Fibroblast of upper back skin (primary cell): ENCODE data around the gene KCNJ16.
A peak's percentile ranks its signal among the peaks of the same experiment; 100 is the strongest.

Source experiments
- DNase-seq: peaks from one replicate; pipeline ENCODE4 v3.0.0-alpha.2; 2013

KCNJ16 gene

DNA sequence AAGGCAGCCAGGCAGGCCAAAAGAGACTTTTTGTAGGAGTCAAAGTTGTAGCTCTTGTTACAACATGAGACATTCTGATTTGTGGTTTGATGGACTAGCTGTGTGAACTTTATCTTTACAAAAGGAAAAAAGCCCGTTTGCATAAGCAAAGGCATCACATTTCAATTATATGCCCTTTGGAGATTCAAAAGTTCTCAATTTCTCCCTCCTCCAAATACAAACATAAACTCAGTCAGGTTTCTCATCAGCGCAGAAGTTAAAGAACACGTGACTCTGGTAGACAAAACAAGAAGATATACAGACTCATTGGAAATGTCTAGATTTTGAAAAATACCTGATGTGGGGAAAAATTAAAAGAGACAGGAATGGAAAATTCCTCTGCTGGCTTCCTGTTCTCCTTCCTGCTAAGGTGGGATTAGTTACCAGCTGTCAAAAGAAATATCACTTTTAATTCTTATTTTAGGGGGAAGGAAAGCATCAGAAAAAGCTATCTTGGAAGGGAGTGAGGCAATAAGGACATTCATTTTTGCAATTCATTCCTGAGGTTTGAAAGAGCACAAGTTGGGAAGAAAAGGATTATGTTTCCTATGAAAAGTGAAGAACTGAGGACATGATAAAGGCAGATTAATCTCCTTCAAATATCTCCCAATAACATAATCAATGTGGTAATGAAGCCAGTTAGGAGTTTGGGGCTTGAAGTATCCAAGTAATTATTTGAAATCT lies 4.6 kb upstream of the KCNJ16 start:
- DNase-seq, result no peak

GRCh38 chr17:70071127-70071526 lies 3.9 kb upstream of the KCNJ16 start:
- peak; percentile 22 for DNase-seq

DNA sequence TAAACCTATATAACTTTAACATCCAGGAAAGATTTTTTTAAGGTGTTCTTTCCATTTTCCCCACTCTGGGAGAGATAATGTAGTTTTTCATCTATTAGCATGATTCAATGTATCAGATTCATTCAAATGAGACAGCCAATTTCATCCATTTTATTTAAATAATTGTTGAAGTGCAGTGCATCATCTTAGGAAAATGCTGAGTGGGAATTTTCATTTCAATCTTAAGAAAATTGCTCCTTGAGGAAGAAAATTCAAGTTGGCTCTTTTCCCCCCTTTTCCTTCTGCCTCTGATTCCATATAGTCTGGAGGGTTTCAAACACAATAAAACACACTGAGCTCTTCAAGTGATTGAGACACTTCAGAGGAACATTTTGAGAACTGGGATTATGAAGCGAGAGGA lies 3.4 kb upstream of the KCNJ16 start:
- DNase-seq, result no peak

- DNase-seq, result no peak
These were observed 2.3 kb upstream of the KCNJ16 start for GRCh38 chr17:70072546-70073309.

GRCh38 chr17:70073310-70073709 lies 1.7 kb upstream of the KCNJ16 start:
- no peak for DNase-seq

DNA sequence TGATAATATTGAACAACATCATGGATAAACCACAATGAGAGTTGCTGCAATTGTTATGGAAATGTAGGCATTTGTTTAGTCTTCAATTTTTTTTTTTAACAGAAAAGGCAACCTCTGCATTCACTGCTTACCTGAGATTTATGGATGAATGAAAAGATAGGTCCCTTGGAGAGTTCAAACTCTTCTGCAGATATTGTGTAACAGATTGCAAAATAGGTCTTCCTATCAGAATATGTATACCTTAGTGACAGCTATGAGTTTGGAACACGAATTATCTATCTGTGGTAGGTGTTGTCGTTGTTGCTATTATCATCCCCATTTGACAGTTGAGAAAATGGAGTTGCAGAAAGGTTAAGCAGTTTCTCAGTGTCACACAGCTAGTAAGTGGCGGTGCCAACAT lies 1.2 kb upstream of the KCNJ16 start:
- DNase-seq, result no peak

DNA sequence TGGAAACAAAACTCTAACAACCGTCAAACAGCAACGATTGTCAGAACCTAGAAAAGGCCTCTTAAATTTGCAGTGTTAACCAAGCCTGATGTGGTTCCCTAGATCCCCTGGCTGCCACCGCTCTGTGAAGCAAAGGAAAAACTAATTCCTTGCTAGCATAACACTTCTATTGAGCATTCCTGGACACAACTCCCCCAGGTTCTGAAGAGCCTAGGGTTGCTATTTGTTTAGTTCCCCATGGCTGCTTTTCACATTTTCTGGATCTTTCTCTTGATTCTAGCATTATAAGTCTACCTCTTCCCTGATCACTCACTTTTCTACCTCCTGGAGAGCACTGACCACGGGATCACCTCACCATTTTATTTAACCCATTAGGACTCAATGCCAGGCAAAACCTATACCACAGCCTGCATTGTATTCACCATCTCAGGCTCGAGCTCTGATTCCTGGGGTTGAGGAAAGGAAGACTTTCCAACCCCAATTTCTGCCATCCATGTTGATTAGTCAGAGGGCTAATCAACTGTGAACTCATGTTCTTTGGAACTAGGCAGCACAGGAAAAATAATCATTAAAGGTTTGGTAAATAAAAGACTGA lies 692 bp upstream of the KCNJ16 start:
- no peak for DNase-seq

- peak; percentile 47 for DNase-seq
These were observed 1.2 kb downstream of the KCNJ16 start for GRCh38 chr17:70076189-70076588.

DNA sequence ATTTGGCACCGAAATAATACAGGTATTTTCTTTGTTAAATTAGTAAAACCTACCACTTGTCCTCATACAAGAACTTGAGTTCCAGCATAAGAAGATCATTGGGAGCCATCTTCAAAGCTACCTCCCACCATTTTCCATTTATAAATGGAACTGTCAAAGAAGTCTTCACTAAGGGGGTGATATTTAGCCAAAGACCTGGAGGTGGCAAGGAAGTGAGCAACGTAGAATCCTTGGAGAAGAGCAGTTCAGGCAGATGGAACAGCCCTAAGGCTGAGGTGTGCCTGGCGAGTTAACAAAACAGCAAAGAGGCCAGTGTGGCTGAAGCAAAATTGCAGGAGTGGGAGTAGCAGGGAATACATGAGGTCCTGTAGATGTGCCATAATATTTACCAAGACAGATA lies 1.8 kb downstream of the KCNJ16 start:
- no peak for DNase-seq

GRCh38 chr17:70078549-70078948 lies 3.5 kb downstream of the KCNJ16 start:
- no peak for DNase-seq

- no peak for DNase-seq
These were observed 4.0 kb downstream of the KCNJ16 start for GRCh38 chr17:70078994-70079531.

DNA sequence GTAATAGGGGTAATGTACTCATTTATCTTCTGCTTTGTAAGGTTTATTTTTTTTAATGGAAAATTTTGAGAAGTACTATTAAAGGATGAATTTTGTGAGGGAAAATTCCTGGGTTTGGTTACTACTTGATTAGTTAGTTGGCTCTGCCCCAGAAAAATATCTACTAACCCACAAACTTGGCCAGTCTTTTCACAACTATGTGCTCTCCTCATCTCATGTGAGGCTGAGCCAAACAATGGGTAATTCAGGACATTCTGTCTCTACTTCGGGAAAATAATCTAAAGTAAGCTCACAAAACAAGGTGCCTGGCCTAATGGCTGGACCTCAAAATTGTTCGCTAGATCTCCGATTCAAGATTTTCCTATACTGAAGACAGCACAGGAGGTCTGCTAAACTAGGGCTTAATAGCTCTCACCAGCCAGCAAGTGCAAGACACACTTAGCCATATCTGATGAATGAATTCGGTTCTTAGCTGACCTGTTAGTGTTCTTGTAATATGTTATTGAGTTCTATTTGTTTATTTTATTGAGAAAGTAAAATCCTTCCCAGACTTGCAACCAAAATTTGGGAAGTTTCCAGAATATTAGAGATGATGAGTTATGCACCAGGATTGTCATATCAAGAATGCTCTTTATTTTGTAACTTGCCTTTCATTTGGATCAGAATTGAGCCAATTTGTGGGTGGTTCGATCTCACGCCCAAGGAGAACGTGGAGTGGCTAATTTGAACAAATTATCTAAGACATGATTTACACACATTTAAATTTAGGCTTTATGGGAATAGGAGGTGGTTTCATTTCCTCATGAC lies 5.7 kb downstream of the KCNJ16 start:
- peak; percentile 69 for DNase-seq

- no peak for DNase-seq
These were observed 6.9 kb downstream of the KCNJ16 start for GRCh38 chr17:70081885-70082284.

- no peak for DNase-seq
These were observed 9.5 kb downstream of the KCNJ16 start for GRCh38 chr17:70084476-70084875.

- DNase-seq, result no peak
These were observed 11.5 kb downstream of the KCNJ16 start for GRCh38 chr17:70086516-70086915.

- DNase-seq, result no peak
These were observed 14.6 kb downstream of the KCNJ16 start for GRCh38 chr17:70089513-70090148.

DNA sequence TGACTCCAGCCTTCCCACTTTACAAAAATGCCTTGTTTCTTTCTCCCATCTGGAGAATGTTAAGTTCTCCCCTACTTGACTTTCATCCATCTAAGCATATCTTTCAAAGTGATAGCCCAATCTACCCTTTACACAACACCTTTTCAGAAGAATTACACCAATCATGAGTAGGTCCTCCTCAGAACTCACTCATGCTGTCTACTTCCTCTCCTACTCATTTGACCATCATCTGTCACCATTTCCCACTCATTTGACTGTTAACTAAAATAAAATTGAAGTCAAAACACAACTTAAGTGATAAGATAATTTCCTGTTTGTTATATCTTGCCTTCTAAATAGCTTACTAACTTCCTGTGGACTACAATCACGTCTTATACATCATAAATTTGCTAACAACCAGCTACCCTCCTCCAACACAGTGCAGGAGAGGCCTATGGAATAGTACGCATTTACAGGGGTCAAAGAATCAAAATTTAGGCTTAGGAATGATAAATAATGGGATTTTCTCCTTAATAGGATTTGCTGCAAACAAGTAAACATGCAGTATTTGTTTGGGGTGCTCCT lies 16.1 kb downstream of the KCNJ16 start:
- DNase-seq, result no peak

DNA sequence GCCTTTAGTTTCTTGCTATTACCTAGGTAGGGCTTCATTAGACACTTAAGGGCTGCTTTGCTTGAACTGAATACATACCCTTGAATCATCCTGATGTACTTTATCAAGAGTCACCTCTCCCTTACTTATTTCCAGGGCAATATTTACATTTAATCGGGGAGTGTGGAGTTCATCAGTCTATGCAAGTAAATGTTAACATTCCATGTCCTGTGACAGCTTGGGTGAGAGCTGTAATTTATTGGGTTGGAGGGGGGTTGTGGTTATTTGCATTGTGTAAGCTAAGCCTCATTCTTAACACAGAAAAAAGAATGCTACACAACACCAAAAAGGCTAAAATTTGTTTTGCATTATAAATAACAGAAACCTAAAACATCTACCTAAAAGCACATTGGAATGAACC lies 16.7 kb downstream of the KCNJ16 start:
- DNase-seq, result no peak

- no peak for DNase-seq
These were observed 18.1 kb downstream of the KCNJ16 start for GRCh38 chr17:70093163-70093562.

- no peak for DNase-seq
These were observed 20.4 kb downstream of the KCNJ16 start for GRCh38 chr17:70095455-70095854.

DNA sequence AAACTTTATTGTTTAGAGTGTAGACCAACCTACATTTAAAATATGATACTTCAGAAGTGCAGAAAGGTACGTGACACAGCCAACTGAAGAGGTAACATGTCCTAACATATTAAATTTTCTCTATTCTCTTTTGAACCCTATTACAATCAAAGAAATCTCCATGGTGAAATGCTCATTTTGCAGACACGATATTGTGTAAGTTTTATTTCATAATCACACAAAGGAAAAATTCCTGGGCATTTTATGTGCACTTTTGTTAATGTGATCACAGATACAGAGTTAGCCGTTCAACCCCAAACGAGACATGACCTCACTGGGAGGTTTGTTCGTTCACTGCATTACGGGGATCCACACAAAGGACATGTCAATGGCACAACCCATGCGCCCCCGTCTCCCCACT lies 21.8 kb downstream of the KCNJ16 start:
- DNase-seq, result no peak

DNA sequence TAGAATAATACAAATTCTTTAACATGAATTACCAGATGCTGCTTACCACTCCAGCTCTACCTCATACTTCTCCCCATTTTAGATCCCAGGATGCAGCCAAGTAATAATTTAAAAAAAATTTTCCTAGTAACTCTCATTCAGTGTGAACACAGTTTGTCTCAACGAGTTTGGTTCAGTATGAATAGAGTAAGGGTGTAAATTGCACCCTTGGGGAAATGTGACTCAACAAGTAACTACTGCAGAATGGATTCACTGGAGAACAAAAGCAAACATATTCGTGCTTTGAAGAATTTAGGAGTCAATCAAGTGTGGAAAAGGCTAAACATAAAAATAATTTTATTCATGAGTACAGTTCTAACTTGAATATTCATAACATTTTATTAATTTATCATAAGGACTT lies 23.0 kb downstream of the KCNJ16 start:
- DNase-seq, result peak; percentile 27
